CD4-positive, alpha-beta T cell (primary cell): Measurements from ENCODE around the gene VIM. TPM values are rescaled to one million over a fixed set of nuclear protein-coding genes. Genes with fewer than 3 reads are reported as not detected.
A peak's percentile ranks its signal among the peaks of the same experiment; 100 is the strongest.

ENCODE experiments used
- ATAC-seq: fragments of 200-7000 bp; cut with Tn5 transposase; one replicate; pipeline ENCODE4 v1.10.0; 2022; ENCODE audit warnings: mild to moderate bottlenecking; ENCODE audit not compliant: poor library complexity
- CTCF ChIA-PET: fragments of 350-600 bp; sonication (Branson Sonifier 250); formaldehyde crosslinking; loops from one replicate; lab custom pipeline; 2021; ENCODE audit warnings: antibody characterized with exemption, inconsistent platforms; lab: Charles Lee
- POLR2A ChIA-PET: fragments of 350-600 bp; sonication (Branson Sonifier 250); formaldehyde crosslinking; loops from one replicate; lab custom pipeline; 2021; ENCODE audit warnings: antibody characterized with exemption, inconsistent platforms; lab: Charles Lee
- DNase-seq, 14 experiments: peaks; one replicate each; pipeline ENCODE4 v3.0.0-alpha.2; 2013 to 2020; ENCODE audit warnings: mixed read lengths in 2 of 14
- H3K27ac ChIP-seq, 2 donors: one replicate each; pipeline versions ENCODE4 v1.5.1 to v1.7.0; 2013; ENCODE audit warnings: low read length in 2 of 2, low read depth in 1 of 2, mild to moderate bottlenecking in 1 of 2
- H3K27me3 ChIP-seq, 2 experiments: 1 replicate in 1 of 2; 2 replicates in 1 of 2; pipeline versions ENCODE4 v1.6.1 to v1.7.0; 2013; ENCODE audit warnings: low read length in 2 of 2, control low read depth in 1 of 2, mild to moderate bottlenecking in 1 of 2, moderate library complexity in 1 of 2; ENCODE audit not compliant: insufficient read depth in 2 of 2, control insufficient read depth in 1 of 2
- H3K36me3 ChIP-seq: one replicate; pipeline ENCODE4 v1.6.1; 2013; ENCODE audit warnings: low read length, control low read depth; ENCODE audit not compliant: insufficient read depth
- H3K4me1 ChIP-seq: one replicate; pipeline ENCODE4 v1.6.1; 2013; ENCODE audit warnings: low read length, control low read depth; ENCODE audit not compliant: insufficient read depth
- H3K4me3 ChIP-seq: one replicate; pipeline ENCODE4 v1.5.1; 2013; ENCODE audit warnings: mild to moderate bottlenecking, low read length, moderate library complexity
- H3K9me3 ChIP-seq, 2 experiments: 1 replicate in 1 of 2; 2 replicates in 1 of 2; pipeline versions ENCODE4 v1.6.1 to v1.7.0; 2013; ENCODE audit warnings: low read length in 2 of 2, mild to moderate bottlenecking in 2 of 2, control low read depth in 1 of 2, moderate library complexity in 1 of 2; ENCODE audit not compliant: control insufficient read depth in 1 of 2, insufficient read depth in 1 of 2
- H3K27ac Mint-ChIP-seq: one replicate; pipeline ENCODE4 v1.8.0; 2020; ENCODE audit warnings: mixed read lengths
- H3K27me3 Mint-ChIP-seq: one replicate; pipeline ENCODE4 v1.8.0; 2021; ENCODE audit warnings: mixed read lengths
- H3K36me3 Mint-ChIP-seq: one replicate; pipeline ENCODE4 v1.8.0; 2021; ENCODE audit warnings: low read depth, mixed read lengths
- H3K4me1 Mint-ChIP-seq: one replicate; pipeline ENCODE4 v1.8.0; 2021; ENCODE audit warnings: low read depth, mixed read lengths
- H3K4me3 Mint-ChIP-seq: one replicate; pipeline ENCODE4 v1.8.0; 2020; ENCODE audit warnings: mild to moderate bottlenecking, mixed read lengths
- H3K9me3 Mint-ChIP-seq: one replicate; pipeline ENCODE4 v1.8.0; 2020; ENCODE audit warnings: mixed read lengths
- CTCF ChIP-seq: fragments of 200-600 bp; IDR thresholded peaks from one replicate; pipeline ENCODE4 v1.8.0; 2022; ENCODE audit warnings: antibody characterized with exemption, mild to moderate bottlenecking
- intact Hi-C, 2 experiments: fragments of 100-400 bp; cut with DNase I in 1 of 2; cut with micrococcal nuclease in 1 of 2; formaldehyde crosslinking; loops; one replicate each; pipeline versions ENCODE4 v1.15.1 to v1.9.0; 2023 to 2025; cut with DNase I, micrococcal nuclease
- total RNA-seq, 174 experiments: library from RNA in 2 of 174; stranded (reverse) in 2 of 174; gene quantifications; one replicate each; pipeline ENCODE4 v1.2.3 and lab custom pipeline; 2021 to 2026

Gene VIM
- total RNA-seq, 2 experiments from 2014 or later = 1,576 to 1,603 TPM

GRCh38 chr10:17212802-17213221 lies 15.2 kb upstream of the VIM start:
- no peak overlapping the region for H3K27ac ChIP-seq

GRCh38 chr10:17213646-17214349 lies 14.2 kb upstream of the VIM start:
- Histone ChIP-seq H3K9me3 (no peaks in the 10 kb centered on the region), H3K36me3 (peaks cover 9% of the 10 kb centered on the region), H3K4me1 (peaks cover 8% of the 10 kb centered on the region), H3K27ac (no peak overlapping the region), H3K27me3 (no peaks in the 10 kb centered on the region), H3K4me3 (no peak overlapping the region)
- no peak for DNase-seq
- Mint-ChIP-seq H3K4me3 (no peak overlapping the region), H3K27ac (no peak overlapping the region), H3K4me1 (peaks cover 20% of the 10 kb centered on the region), H3K36me3 (peaks cover 24% of the 10 kb centered on the region), H3K9me3 (no peaks in the 10 kb centered on the region), H3K27me3 (no peaks in the 10 kb centered on the region)
- ChIA-PET CTCF (interaction anchor here (2.5 kb wide), 1 partner anchor 17 kb away, joined by 10 read pairs; no protein-coding TSS in a partner anchor), POLR2A (interaction anchor here (1.2 to 1.5 kb wide), 3 partner anchors 12 to 16 kb away, joined by 3 to 6 read pairs (median 5); partner anchors contain the start of gene TRDMT1)
- intact Hi-C loops = no loop called here
- no peak for TF ChIP-seq CTCF
- no peak for ATAC-seq

More at GRCh38 chr10:17212802-17213221, 15.2 kb upstream of the VIM start:
- ATAC-seq = no peak
- peaks cover 24% of the 10 kb centered on the region for H3K4me1 Mint-ChIP-seq
- Histone ChIP-seq H3K36me3 (peaks cover 5% of the 10 kb centered on the region), H3K9me3 (no peaks in the 10 kb centered on the region), H3K4me3 (no peak overlapping the region), H3K4me1 (peaks cover 8% of the 10 kb centered on the region), H3K27me3 (no peaks in the 10 kb centered on the region)
- no peaks in the 10 kb centered on the region for H3K9me3 Mint-ChIP-seq
- ChIA-PET POLR2A (interaction anchor here (1.2 to 1.5 kb wide), 3 partner anchors 11 to 17 kb away, joined by 3 to 6 read pairs (median 5); partner anchors contain the start of gene TRDMT1), CTCF (interaction anchor here (2.5 kb wide), 1 partner anchor 18 kb away, joined by 10 read pairs; no protein-coding TSS in a partner anchor)
- peak in 2 of 14 experiments; percentile 45 to 58 for DNase-seq
- no peaks in the 10 kb centered on the region for H3K27me3 Mint-ChIP-seq
- peaks cover 20% of the 10 kb centered on the region for H3K36me3 Mint-ChIP-seq
- no peak for TF ChIP-seq CTCF
- H3K27ac Mint-ChIP-seq = peak overlapping the region; percentile 20
- no peak overlapping the region for H3K4me3 Mint-ChIP-seq
- intact Hi-C loops = no loop called here

- Histone ChIP-seq H3K27ac (no peak overlapping the region), H3K36me3 (peaks cover 9% of the 10 kb centered on the region), H3K27me3 (no peaks in the 10 kb centered on the region), H3K4me3 (no peak overlapping the region), H3K4me1 (peaks cover 8% of the 10 kb centered on the region), H3K9me3 (no peaks in the 10 kb centered on the region)
- TF ChIP-seq CTCF = no peak
- POLR2A ChIA-PET = interaction anchor here (0.7 to 1.5 kb wide), 2 partner anchors 14 to 15 kb away, joined by 3 to 6 read pairs; no protein-coding TSS in a partner anchor
- Mint-ChIP-seq H3K4me1 (peaks cover 15% of the 10 kb centered on the region), H3K27me3 (no peaks in the 10 kb centered on the region), H3K9me3 (no peaks in the 10 kb centered on the region), H3K27ac (no peak overlapping the region), H3K4me3 (no peak overlapping the region), H3K36me3 (peaks cover 24% of the 10 kb centered on the region)
- intact Hi-C loops = no loop called here
- ATAC-seq (no peak), DNase-seq (no peak)
- CTCF ChIA-PET = interaction anchor here (1.9 kb wide), 1 partner anchor 16 kb away, joined by 7 read pairs; no protein-coding TSS in a partner anchor
Observed at GRCh38 chr10:17214526-17214925, 13.5 kb upstream of the VIM start.
